Measurements from ENCODE around the gene TPPP. TPM values are rescaled to one million over a fixed set of nuclear protein-coding genes. Genes with fewer than 3 reads are reported as not detected.
A peak's percentile ranks its signal among the peaks of the same experiment; 100 is the strongest.
"Not testable (repeated sequence)": the region's sequence is repeated elsewhere in the genome, so short reads cannot be mapped to it uniquely, and the experiment has no call there.

Gene TPPP
- total and polyA plus RNA-seq, 4 donors, result 3.7 to 24.1 (median 5.8) TPM

DNA sequence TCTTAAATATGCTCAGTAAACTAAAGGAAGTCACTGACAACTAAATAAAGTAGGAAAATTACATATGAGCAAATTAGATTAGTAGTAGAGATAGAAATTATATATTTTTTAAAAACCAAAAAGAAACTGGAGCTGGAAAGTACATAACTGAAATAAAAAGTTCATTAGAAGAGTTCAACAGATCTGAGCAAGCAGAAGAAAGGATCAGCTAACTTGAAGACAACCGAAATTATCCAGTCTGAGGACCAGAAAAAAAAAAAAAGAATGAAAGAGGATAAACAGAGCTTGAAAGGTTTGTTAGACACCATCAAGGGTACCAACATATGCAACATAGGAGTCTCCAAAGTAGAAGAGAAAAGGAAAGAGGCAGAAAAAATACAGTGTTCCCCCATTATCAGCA is 26.2 kb upstream of the TPPP start:
- DNase-seq; ATAC-seq (ENCODE audit: insufficient read depth, low FRiP score); H3K4me3 ChIP-seq; H3K9ac ChIP-seq (ENCODE audit: insufficient read depth in 1 of 2, low read length in 2 of 2); H3K4me1 ChIP-seq (ENCODE audit: control insufficient read depth in 5 of 5, insufficient read depth in 5 of 5, low read length in 5 of 5); H3K27me3 ChIP-seq (ENCODE audit: control insufficient read depth in 3 of 3, insufficient read depth in 3 of 3, low read length in 2 of 3); H3K9me3 ChIP-seq (ENCODE audit: control insufficient read depth in 4 of 4, insufficient read depth in 3 of 4, low read length in 3 of 4); H3K27ac ChIP-seq (ENCODE audit: low read depth in 1 of 2, low read length in 1 of 2): not testable (repeated sequence)
- H3K36me3 ChIP-seq (ENCODE audit: control insufficient read depth in 4 of 4, insufficient read depth in 4 of 4, low read length in 4 of 4), result peaks cover 0 to 16% (median 5%) of the 10 kb centered on the region in 4 donors
- WGBS, 2 donors, result 88% methylated on average over 1 of the region's 1 CpG

GRCh38 chr5:717143-717542 is 24.0 kb upstream of the TPPP start:
- peak overlapping the region in 1 of 2 donors; percentile 40 for H3K27ac ChIP-seq (ENCODE audit: low read depth in 1 of 2, low read length in 1 of 2)
- H3K4me1 ChIP-seq (ENCODE audit: control insufficient read depth in 5 of 5, insufficient read depth in 5 of 5, low read length in 5 of 5), result peaks cover 0 to 3% (median 0%) of the 10 kb centered on the region in 5 donors

DNA sequence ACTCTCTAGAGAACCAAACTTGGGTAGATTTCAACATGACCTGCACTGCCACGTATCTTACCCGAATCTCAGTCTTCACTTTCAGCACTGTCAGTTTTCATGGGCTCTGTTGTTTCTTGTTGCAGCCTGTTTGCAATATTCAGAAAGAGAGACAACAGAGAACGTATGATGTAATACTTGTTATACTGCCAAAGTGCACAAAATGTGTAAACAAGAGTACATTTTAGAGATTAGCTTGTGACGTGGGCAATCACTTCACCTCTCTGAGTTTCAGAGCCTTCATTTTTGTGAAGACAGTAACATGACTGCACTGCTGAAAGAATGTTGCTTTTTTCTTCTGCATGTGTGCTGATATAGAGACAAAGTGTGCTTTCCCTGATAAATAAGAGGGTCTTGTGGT is 23.6 kb upstream of the TPPP start:
- H3K27ac ChIP-seq (ENCODE audit: low read depth in 1 of 2, low read length in 1 of 2), result not testable (repeated sequence)

More at GRCh38 chr5:717143-717542, 24.0 kb upstream of the TPPP start:
- 73% methylated on average over 7 of the region's 7 CpGs for WGBS, 2 donors
- TF ChIP-seq CTCF (IDR thresholded peaks at IDR 0.05; ENCODE audit: control extremely low read depth, extremely low read depth), result no peak
- DNase-seq (peak in 1 of 3 donors; percentile 20), ATAC-seq (ENCODE audit: insufficient read depth, low FRiP score) (no peak)
- H3K9me3 ChIP-seq (ENCODE audit: control insufficient read depth in 4 of 4, insufficient read depth in 3 of 4, low read length in 3 of 4), result peaks cover 0 to 9% (median 1%) of the 10 kb centered on the region in 4 donors
- no peak overlapping the region for H3K9ac ChIP-seq (ENCODE audit: insufficient read depth in 1 of 2, low read length in 2 of 2)
- H3K4me3 ChIP-seq, result no peak overlapping the region
- H3K27me3 ChIP-seq (ENCODE audit: control insufficient read depth in 3 of 3, insufficient read depth in 3 of 3, low read length in 2 of 3), result no peaks in the 10 kb centered on the region
- H3K36me3 ChIP-seq (ENCODE audit: control insufficient read depth in 4 of 4, insufficient read depth in 4 of 4, low read length in 4 of 4), result peaks cover 0 to 16% (median 5%) of the 10 kb centered on the region in 4 donors

GRCh38 chr5:715636-716035 is 22.5 kb upstream of the TPPP start:
- not testable (repeated sequence) for ATAC-seq (ENCODE audit: insufficient read depth, low FRiP score); H3K9ac ChIP-seq (ENCODE audit: insufficient read depth in 1 of 2, low read length in 2 of 2); H3K9me3 ChIP-seq (ENCODE audit: control insufficient read depth in 4 of 4, insufficient read depth in 3 of 4, low read length in 3 of 4); H3K4me1 ChIP-seq (ENCODE audit: control insufficient read depth in 5 of 5, insufficient read depth in 5 of 5, low read length in 5 of 5); H3K27ac ChIP-seq (ENCODE audit: low read depth in 1 of 2, low read length in 1 of 2); H3K27me3 ChIP-seq (ENCODE audit: control insufficient read depth in 3 of 3, insufficient read depth in 3 of 3, low read length in 2 of 3); DNase-seq; H3K4me3 ChIP-seq
- H3K36me3 ChIP-seq (ENCODE audit: control insufficient read depth in 4 of 4, insufficient read depth in 4 of 4, low read length in 4 of 4), result peaks cover 0 to 27% (median 8%) of the 10 kb centered on the region in 4 donors
- 84 to 95% methylated on average over 4 of the region's 4 CpGs for WGBS, 2 donors

More for the DNA sequence above, 23.6 kb upstream of the TPPP start:
- DNase-seq (peak in 2 of 3 donors; percentile 81 to 86), ATAC-seq (ENCODE audit: insufficient read depth, low FRiP score) (peak; percentile 21)
- H3K36me3 ChIP-seq (ENCODE audit: control insufficient read depth in 4 of 4, insufficient read depth in 4 of 4, low read length in 4 of 4), result peaks cover 0 to 16% (median 5%) of the 10 kb centered on the region in 4 donors
- not testable (repeated sequence) for H3K9ac ChIP-seq (ENCODE audit: insufficient read depth in 1 of 2, low read length in 2 of 2); H3K9me3 ChIP-seq (ENCODE audit: control insufficient read depth in 4 of 4, insufficient read depth in 3 of 4, low read length in 3 of 4); H3K27me3 ChIP-seq (ENCODE audit: control insufficient read depth in 3 of 3, insufficient read depth in 3 of 3, low read length in 2 of 3); H3K4me1 ChIP-seq (ENCODE audit: control insufficient read depth in 5 of 5, insufficient read depth in 5 of 5, low read length in 5 of 5); H3K4me3 ChIP-seq
- WGBS, 2 donors, result 50 to 81% methylated on average over 4 of the region's 4 CpGs

DNA sequence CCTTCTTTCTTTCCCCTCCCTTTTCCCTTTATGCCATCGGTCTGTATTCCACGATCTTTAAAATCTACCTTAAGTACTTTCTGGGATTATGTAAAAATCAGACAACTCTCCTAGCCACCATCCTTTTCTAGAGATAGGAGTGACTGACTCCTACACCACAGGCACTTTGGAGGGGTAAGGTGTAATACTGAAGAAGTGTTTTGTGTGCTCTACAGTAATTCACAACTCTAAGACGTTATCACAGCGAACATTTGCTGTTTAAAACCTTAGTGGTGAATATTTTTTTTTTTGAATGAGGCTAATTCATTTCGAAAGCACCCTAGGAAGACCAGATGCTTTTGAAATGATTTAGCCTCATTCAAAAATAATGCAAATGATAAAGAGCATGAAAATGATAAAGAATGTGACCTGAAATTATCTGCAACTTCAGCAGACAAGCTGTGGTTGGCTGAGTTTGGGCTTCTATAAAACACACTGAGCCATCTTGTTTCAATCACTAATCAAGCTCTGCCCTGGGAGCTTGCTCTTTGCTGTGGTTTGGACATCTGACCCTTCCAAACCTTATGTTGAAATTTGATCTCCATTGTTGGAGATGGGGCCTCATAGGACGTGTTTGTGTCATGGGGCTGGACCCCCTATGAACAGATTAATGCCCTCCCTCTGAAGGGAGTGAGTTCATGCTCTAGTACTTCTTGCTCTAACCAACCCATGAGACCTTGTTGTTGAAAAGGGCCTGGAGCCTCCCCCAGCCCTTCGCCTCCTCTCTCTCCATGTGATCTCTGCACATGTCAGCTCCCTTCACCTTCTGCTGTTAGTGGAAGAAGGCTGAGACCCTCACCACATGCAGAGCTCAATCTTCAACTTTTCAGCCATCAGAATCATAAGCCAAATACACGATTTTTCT is 21.3 kb upstream of the TPPP start:
- peaks cover 0 to 26% (median 6%) of the 10 kb centered on the region in 4 donors for H3K36me3 ChIP-seq (ENCODE audit: control insufficient read depth in 4 of 4, insufficient read depth in 4 of 4, low read length in 4 of 4)
- H3K4me3 ChIP-seq; H3K4me1 ChIP-seq (ENCODE audit: control insufficient read depth in 5 of 5, insufficient read depth in 5 of 5, low read length in 5 of 5); H3K27ac ChIP-seq (ENCODE audit: low read depth in 1 of 2, low read length in 1 of 2); H3K9ac ChIP-seq (ENCODE audit: insufficient read depth in 1 of 2, low read length in 2 of 2); H3K9me3 ChIP-seq (ENCODE audit: control insufficient read depth in 4 of 4, insufficient read depth in 3 of 4, low read length in 3 of 4); H3K27me3 ChIP-seq (ENCODE audit: control insufficient read depth in 3 of 3, insufficient read depth in 3 of 3, low read length in 2 of 3); ATAC-seq (ENCODE audit: insufficient read depth, low FRiP score): not testable (repeated sequence)
- 76 to 81% methylated on average over 8 of the region's 8 CpGs for WGBS, 2 donors
- peak; percentile 29 to 47 (median 40) for DNase-seq

GRCh38 chr5:713686-714085 is 20.5 kb upstream of the TPPP start:
- not testable (repeated sequence) for H3K27me3 ChIP-seq (ENCODE audit: control insufficient read depth in 3 of 3, insufficient read depth in 3 of 3, low read length in 2 of 3); ATAC-seq (ENCODE audit: insufficient read depth, low FRiP score); H3K9me3 ChIP-seq (ENCODE audit: control insufficient read depth in 4 of 4, insufficient read depth in 3 of 4, low read length in 3 of 4); H3K4me3 ChIP-seq; H3K4me1 ChIP-seq (ENCODE audit: control insufficient read depth in 5 of 5, insufficient read depth in 5 of 5, low read length in 5 of 5); H3K27ac ChIP-seq (ENCODE audit: low read depth in 1 of 2, low read length in 1 of 2); H3K9ac ChIP-seq (ENCODE audit: insufficient read depth in 1 of 2, low read length in 2 of 2); DNase-seq
- WGBS, 2 donors, result 69 to 71% methylated on average over 2 of the region's 3 CpGs
- H3K36me3 ChIP-seq (ENCODE audit: control insufficient read depth in 4 of 4, insufficient read depth in 4 of 4, low read length in 4 of 4), result peaks cover 0 to 27% (median 6%) of the 10 kb centered on the region in 4 donors

- not testable (repeated sequence) for H3K27me3 ChIP-seq (ENCODE audit: control insufficient read depth in 3 of 3, insufficient read depth in 3 of 3, low read length in 2 of 3); H3K4me1 ChIP-seq (ENCODE audit: control insufficient read depth in 5 of 5, insufficient read depth in 5 of 5, low read length in 5 of 5); H3K9me3 ChIP-seq (ENCODE audit: control insufficient read depth in 4 of 4, insufficient read depth in 3 of 4, low read length in 3 of 4); H3K9ac ChIP-seq (ENCODE audit: insufficient read depth in 1 of 2, low read length in 2 of 2); DNase-seq; H3K4me3 ChIP-seq; H3K27ac ChIP-seq (ENCODE audit: low read depth in 1 of 2, low read length in 1 of 2); ATAC-seq (ENCODE audit: insufficient read depth, low FRiP score)
- 95 to 100% methylated on average over 2 to 3 of the region's 3 CpGs for WGBS, 2 donors
- H3K36me3 ChIP-seq (ENCODE audit: control insufficient read depth in 4 of 4, insufficient read depth in 4 of 4, low read length in 4 of 4), result peaks cover 0 to 20% (median 5%) of the 10 kb centered on the region in 4 donors
These were observed 15.8 kb upstream of the TPPP start for GRCh38 chr5:708848-709517.

All from lung (tissue), 12 donors.